Vagina (tissue), 2 donors: Measurements from ENCODE around the gene AGPAT2.

Experiments
- POLR2A ChIP-seq, 2 donors: fragments of 450-650 bp; IDR thresholded peaks; one replicate each; pipeline ENCODE4 v1.6.1; 2017; ENCODE audit warnings: antibody characterized with exemption in 2 of 2, mild to moderate bottlenecking in 2 of 2, moderate library complexity in 2 of 2
- POLR2AphosphoS5 ChIP-seq, 2 donors: sonication (generic); formaldehyde crosslinking; IDR thresholded peaks; one replicate each; pipeline ENCODE4 v1.9.0; 2017; ENCODE audit warnings: antibody characterized with exemption in 2 of 2, mild to moderate bottlenecking in 2 of 2, low read depth in 1 of 2; ENCODE audit not compliant: insufficient read depth in 1 of 2
- TF ChIP-seq, protein P1 (sequence below), 3 experiments: fragments of 450-650 bp in 2 of 3; fragments of 200-600 bp in 1 of 3; sonication (generic) in 1 of 3; IDR thresholded peaks; one replicate each; pipeline ENCODE4 v1.5.1; 2017 to 2019; ENCODE audit warnings: antibody characterized with exemption in 3 of 3, mild to moderate bottlenecking in 2 of 3, moderate library complexity in 2 of 3

DNA sequence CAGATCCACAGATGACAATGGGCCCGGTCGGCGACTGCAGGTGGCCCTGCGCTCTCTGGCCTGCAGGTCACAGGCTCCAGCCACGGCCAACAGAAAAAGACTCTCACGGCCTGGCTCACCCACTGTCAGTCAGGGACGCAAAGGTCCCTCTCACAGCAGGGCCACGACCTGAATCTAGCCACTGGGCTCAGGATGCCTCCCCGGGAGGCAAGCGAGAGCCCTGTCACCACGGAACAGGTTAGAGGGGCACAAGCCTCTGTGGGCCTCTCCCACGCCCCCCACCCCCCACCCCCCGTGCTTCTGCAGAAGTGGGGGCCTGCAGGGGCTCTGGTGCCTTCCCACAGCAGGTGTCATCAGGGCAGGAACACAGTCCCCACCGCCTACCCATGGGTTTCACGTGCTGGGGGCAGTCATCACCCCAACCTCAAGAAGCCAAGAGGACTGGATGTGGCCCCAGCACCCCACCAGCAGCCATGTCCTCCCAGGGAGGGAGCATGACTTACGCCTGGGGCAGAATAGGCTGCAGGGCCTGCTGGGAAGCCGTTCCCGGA, 41.8 kb downstream of the AGPAT2 start:
- TF ChIP-seq, protein P1, sequence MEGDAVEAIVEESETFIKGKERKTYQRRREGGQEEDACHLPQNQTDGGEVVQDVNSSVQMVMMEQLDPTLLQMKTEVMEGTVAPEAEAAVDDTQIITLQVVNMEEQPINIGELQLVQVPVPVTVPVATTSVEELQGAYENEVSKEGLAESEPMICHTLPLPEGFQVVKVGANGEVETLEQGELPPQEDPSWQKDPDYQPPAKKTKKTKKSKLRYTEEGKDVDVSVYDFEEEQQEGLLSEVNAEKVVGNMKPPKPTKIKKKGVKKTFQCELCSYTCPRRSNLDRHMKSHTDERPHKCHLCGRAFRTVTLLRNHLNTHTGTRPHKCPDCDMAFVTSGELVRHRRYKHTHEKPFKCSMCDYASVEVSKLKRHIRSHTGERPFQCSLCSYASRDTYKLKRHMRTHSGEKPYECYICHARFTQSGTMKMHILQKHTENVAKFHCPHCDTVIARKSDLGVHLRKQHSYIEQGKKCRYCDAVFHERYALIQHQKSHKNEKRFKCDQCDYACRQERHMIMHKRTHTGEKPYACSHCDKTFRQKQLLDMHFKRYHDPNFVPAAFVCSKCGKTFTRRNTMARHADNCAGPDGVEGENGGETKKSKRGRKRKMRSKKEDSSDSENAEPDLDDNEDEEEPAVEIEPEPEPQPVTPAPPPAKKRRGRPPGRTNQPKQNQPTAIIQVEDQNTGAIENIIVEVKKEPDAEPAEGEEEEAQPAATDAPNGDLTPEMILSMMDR (IDR thresholded peaks at IDR 0.05) = no peak
- no peak for TF ChIP-seq POLR2AphosphoS5 (IDR thresholded peaks at IDR 0.05; ENCODE audit: insufficient read depth in 1 of 2, low read depth in 1 of 2)
- TF ChIP-seq POLR2A (IDR thresholded peaks at IDR 0.05) = no peak
